ENCODE measurements around the gene RPS14.
A peak's percentile ranks its signal among the peaks of the same experiment; 100 is the strongest.
"Not testable (repeated sequence)": the region's sequence is repeated elsewhere in the genome, so short reads cannot be mapped to it uniquely, and the experiment has no call there.

The RPS14 gene

DNA sequence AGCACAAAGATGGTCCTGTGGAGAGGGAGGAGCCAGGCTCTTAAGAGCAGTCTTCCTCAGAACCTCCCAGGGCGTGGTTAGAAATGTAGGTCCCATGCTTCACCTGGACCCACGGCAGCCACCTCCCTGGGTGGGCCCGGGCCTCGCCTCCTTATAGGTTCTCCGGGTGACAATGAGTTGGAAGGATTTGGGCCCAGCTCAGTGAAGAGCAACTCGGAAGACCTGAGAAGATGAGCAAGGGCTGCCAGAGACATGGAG is 32.1 kb upstream of the RPS14 start:
- no peak for DNase-seq (ENCODE audit: low read depth in 3 of 3)

DNA sequence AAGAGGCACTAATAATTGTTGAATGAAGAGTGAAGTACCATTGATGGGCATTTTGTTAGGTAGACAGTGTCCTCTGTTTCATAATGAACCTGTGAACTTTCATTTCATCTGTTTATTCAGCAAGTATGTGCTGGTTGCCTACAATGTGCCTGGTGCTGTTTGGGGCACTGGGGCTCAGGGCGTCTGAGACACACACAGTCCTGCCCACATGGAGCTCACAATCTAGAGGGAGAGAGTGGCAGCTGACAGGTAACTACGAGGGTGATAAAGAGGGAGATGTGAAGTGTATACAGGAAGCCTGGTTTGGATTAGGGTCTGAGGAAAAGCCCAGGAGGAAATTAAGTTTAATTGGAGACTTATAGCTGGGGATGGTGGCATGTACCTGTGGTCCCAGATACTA is 29.9 kb upstream of the RPS14 start:
- no peak for DNase-seq (ENCODE audit: low read depth in 3 of 3)

DNA sequence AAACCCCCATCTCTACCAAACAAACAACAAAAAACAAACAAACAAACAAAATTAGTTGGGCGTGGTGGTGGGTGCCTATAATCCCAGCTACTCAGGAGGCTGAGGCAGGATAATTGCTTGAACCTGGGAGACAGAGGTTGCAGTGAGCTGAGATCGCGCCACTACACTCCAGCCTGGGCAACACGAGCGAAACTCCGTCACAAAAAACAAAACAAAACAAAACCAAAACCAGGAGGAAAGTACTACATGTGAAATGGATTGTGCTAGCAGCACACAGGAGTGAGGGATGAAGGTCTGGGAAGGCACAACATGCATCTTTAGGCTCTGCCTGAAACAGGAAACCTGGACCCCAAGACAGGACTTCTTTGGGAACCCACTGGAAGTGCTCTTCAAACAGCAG is 27.0 kb upstream of the RPS14 start:
- DNase-seq (ENCODE audit: low read depth in 3 of 3): not testable (repeated sequence)

DNA sequence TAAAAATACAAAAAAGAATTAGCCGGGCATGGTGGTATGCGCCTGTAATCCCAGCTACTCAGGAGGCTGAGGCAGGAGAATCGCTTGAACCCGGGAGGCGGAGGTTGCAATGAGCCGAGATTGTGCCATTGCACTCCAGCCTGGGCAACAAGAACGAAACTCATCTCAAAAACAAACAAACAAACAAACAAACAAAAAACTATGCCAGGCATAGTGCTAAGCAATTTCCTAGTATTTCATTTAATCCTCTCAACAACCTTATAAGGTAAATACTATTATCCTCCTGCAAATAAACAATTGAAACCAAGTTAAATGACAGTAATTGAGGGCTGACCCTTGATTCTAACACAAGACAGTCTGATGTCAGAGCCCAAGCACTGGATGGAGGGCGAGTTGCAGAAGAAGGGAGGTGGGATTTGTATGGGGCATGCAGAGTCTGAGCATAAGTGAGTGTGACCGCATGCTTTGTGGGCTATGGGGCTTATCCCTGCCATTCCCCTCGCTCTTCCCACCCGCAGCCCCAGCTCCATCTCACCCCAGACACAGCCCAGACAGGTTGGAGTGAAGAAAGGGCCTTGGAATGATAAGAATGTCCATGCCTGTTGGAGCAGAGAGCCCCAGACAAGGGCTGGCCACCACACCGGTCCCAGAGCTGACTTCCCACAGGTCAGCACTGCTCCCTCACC is 24.3 kb upstream of the RPS14 start:
- no peak for DNase-seq (ENCODE audit: low read depth in 3 of 3)

DNA sequence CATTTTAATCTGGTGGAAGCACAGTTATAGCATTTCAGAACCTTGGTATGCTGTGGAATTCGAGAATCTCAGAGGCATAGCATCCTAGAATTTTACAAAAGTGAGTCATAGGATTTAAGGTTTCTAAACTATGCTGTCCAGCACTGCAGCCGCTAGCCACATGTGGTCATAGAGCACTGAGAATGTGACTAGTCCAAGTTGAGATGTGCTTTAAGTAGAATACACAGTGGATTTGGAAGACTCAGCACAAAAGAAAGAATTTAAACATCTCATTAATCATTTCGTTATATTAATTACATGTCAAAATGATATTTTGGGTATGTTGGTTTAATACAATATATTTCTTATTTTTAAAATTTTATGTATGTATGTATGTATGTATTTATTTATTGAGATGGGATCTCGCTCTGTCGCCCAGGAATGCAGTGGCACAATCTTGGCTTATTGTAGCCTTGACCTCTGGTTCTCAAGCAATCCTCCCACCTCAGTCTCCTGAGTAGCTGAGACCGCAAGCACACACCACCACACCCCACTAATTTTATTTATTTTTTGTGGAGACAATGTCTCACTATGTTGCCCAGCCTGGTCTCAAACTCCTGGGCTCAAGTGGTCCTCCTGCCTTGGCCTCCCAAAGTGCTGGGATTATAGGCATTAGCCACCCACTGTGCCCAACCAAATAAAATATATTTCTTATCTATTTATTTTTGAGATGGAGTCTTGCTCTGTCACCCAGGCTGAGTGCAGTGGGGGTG is 20.4 kb upstream of the RPS14 start:
- DNase-seq (ENCODE audit: low read depth in 3 of 3): no peak

DNA sequence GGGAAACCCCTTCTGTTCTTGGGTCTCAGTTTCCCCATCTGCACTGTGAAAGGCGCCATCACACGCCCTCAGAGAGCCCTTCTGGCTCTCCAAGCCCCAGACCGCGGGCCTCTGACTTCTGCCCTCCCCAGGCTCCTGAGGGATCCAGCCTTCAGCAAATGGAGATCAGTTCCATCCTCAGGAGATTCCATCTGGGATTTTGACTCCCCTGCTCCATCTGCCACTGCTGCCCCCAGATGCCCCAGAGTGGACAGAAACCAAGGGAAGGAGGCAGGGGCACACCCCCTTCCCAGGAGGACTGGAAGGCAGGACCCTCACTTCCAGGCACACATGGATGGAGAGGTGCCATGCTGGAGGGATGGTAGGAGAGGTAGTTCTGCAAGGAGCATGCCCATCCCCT is 18.7 kb upstream of the RPS14 start:
- DNase-seq (ENCODE audit: low read depth in 3 of 3): no peak

DNA sequence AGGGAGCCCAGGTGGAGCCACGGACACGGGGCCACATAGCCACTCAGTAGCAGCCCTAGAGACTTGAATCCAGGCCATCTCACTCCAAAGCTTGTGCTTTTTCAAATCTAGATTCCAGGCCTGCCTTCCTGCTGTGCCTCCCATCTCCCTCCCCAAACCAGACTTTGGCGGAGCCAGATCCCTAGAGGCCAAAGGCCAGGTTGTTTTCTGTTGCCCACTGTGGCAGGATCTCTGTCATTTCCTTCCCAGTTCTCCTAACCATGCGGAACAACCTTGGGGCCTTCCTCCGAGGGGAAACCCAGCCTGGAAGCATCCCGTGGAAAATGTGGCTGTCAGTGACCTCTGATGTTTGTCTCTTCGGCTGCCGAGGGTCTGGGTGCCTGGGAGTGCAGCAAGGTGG is 16.4 kb upstream of the RPS14 start:
- no peak for DNase-seq (ENCODE audit: low read depth in 3 of 3)

DNA sequence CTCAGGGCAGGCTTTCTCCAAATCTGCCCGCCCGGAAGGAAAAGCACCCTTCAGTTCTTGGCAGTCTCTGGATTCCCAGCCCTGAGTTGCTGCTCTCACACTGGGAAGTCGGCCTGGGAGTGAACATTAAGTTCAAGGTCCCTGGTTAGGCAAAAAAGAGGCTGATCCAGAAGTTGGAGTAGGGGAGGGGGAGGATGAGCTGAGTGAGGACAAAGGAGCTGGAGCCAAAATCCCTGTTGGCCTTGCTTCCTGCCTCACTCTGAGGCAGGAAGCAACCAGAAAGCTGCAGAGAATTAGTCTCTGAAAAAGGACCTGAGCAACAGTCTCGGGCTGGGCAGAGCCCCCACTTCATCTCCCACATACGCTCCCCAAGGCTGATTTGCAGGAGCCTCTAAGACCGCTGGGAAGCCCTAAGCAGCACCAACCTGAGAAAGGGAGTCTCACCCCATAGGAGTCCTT is 15.0 kb upstream of the RPS14 start:
- no peak for DNase-seq (ENCODE audit: low read depth in 3 of 3)

DNA sequence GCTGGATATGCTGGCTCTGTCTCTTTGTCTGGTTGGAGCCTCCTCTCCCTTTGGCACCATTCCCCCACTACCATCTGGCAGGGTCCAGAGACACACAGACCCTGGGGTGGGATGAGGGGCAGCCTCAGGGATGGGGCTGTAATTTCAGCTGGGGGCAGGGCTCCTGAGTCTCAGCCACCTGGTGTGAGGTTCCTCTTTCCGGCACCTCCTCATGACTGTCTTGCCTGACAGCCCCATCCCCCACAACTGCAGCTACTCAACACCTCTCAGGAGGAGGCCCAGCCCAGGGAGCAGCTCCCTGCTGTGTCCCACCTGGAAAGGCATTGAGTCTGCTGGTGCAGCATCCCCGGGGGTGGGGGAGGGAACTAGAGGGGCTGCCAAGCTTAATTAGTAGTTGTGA is 11.7 kb upstream of the RPS14 start:
- no peak for DNase-seq (ENCODE audit: low read depth in 3 of 3)

DNA sequence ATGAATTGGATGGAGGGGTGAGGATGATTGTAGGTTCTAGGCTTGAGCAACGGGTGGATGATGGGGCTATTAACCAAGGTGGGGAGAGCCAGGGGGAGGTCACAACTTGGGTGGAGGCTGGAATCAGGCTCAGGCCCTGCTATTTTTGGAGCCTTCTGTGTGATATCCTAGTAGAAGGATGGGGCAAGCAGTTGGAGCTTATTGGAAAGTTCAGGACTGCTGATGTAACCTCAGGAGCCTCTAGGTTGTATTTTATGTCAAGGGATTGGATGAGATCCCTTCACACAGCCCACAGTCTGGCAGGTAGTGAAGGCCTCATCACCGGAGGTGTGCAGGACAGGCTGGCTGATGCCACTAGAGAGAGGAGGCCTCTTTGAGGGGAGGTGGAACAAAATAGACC is 11.2 kb upstream of the RPS14 start:
- DNase-seq (ENCODE audit: low read depth in 3 of 3): no peak

DNA sequence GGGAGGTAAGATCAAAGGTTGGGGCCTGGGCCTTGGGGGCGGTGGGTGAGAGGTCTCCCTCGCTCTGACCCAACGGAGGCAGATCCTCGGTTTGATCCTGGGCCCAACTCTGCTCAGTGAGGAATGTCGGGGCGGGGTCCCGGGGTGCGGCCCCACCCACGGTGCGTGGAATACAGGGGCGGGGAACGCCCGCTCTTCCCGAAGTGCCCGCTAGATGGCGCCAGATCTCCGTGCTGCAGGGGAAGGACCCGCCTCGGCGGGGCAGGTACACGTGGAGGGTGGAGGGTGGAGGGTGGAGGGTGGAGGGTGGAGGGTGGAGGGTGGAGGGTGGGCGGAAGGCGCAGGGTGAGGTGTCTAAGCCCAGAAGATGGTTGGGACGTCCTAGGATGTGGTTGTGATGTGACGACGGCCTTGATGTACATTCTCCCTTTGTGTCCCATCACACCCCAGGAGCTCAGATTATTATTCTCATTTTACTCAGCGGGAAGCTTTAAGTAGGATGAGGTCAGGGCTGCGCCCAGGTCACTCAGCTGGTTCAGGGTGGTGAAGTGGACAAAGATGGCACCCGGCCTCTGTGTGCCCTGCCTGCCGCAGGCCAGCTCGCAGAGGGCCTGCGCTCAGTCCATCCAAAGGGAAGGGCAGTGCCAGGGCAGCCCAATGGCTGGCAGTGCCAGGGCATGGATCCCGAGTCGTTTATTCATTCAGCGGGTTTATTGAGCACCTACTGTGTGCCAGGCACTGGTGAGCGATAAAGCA is 9.4 kb upstream of the RPS14 start:
- DNase-seq (ENCODE audit: low read depth in 3 of 3): peak; percentile 76 to 84 (median 78)

DNA sequence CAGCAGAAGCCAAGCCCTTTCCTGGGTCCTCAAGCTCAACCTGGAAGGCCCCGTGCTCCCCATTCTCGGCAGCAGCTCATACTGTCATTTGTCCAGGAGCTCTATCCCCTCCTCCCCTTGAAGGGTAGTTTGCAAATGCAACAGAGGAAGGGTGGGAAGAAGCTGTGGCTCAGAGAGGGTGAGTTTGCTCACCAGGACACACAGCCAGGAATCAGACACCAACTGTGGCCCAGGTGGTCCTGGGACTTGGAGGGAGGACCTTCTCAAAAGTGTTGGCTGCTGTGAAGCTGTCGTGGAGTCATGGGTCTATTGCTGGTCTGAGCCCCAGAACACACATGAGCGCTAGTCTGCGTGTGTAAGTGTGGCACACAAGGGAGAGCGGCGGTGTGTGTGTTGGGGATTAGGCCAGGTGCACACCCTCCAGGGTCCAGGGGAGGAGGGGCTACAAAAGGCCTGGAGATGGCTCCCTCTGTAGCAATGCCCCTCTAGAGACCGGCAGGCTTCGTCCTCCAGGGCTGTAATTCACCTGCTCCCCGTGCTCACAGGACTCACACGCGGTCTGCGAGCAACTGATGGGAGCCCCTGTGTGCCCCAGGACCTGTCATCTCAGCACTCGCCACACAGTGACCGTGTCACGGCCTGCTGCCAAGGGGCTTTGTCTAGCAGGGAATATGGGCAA is 8.2 kb upstream of the RPS14 start:
- DNase-seq (ENCODE audit: low read depth in 3 of 3): no peak

DNA sequence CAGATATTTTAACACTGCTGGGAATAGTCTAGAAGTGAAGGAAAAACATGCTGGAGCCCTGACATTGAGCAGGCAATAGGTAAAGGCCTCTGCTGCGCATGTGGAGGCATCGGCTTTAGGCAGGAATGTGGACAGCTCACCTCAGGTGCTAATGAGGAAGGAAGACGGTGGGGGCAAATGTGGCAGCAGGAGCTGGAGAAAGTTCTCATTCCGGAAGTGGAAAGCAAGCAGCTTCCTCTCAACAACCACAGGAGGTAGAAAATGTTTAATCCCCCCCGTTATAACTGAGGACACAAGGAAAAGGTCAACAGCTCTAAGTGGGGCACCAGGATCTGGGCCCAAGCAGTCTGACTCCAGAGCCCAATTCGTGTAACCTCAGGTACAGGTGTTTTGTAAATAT is 7.6 kb upstream of the RPS14 start:
- no peak for DNase-seq (ENCODE audit: low read depth in 3 of 3)

DNA sequence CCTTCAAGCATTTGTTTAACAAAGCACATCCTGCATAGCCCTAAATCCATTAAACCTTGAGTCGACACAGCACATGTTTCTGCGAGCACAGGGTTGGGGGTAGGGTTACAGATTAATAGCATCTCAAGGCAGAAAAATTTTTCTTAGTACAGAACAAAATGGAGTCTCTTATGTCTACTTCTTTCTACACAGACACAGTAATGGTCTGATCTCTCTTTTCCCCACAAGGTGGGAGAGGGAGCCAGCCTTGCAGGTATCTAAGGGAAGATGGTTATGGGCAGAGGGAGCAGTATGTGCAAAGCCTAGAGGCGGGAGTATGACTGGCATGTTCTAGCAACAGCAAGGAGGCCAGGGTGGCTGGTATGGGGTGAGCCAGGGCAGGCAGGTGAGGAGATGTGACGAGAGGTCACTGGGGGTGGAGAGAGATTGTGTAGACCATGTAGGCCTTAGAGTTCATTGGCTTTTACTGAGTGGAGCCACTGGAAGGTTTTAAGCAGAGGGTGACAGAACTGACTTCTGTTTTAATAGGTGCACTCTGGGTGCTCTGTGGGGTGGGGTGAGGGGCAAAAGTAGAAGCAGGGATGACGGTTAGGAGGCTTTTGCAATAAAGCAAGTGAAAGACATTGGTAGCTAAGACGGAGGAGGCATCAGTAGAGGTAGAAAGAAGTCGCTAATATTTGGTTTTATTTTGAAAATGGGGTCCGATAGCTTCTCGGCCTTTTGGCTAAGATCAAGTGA is 5.1 kb upstream of the RPS14 start:
- DNase-seq (ENCODE audit: low read depth in 3 of 3): no peak

DNA sequence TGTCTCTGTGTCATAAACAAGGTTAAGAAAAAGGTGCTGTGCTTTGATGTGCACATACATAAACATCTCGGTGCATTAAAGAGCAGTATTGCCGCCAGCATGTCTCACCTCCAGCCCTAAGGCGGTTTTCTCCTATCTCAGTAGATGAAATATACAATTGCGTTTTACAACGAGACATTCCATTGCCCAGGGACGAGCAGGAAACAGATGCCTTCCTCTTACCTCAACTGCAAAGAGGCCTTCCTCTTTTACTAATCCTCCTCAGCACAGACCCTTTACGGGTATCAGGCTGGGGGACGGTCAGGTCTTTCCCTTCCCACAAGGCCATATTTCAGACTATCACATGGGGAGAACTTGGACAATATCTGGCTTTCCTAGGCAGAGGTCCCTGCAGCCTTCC is 4.5 kb upstream of the RPS14 start:
- DNase-seq (ENCODE audit: low read depth in 3 of 3): not testable (repeated sequence)

DNA sequence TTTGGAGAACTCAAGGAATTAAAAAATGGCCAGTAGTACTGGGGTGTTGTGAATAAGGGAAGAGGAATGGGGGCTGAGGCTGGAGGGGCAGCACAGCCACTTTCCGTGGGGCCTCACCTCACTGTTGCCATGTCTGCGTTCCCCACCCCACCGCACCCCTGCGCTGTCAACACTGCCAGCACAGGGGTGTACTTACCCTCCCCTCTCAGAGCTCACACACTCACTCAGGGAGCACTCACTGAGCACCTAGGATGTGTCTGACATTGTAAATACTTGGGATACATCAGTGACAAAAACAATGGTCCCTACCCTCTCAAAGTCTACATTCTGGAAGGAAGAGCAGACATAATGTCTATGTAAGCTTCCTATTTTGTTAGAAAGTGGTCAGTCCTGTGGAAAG is 3.4 kb upstream of the RPS14 start:
- DNase-seq (ENCODE audit: low read depth in 3 of 3): no peak

DNA sequence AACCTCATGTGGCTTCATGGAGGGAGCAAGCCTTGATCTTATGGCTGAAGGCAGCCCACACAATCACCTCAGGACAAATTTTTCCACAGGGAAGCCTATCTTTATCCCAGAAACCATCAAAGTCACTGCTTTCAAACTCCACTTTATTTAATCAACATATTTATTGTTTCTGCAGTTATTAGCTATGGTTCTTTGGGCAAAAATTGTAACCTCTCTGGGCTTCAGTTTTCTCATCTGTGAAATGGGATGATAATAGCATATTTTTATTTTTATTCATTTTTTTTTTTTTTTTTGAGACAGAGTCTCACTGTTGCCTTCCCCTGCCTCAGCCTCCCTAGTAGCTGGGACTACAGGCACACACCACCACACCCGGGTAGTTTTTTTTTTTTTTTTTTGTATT is 2.1 kb upstream of the RPS14 start:
- no peak for DNase-seq (ENCODE audit: low read depth in 3 of 3)

DNA sequence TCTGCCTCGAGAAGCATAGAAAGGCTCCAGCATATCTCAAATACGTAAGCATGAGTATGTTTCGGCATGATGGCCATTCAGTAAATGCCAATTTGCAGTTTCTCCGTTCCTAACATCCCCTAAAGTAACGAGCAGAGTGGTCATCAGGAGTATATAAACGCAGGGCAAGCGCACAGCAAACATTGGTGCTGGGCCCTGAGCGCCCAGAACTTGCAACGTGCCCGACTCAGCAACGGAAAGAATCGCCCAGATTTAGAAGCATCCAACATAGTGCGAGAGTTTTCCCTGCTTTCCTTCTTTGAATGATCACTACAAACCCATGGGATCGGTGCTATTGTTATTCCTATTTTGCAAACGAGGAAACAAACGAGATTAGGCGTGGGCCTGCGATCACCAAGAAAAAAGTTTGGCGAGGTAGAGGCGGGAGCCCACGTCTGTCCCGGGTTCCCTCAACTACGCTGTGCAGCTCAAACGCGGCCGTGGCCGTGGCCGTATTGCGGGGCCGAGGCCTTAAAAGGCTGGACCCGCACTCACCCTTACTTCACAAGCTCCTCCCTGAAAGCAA is 505 bp downstream of the RPS14 start:
- DNase-seq (ENCODE audit: low read depth in 3 of 3): no peak

DNA sequence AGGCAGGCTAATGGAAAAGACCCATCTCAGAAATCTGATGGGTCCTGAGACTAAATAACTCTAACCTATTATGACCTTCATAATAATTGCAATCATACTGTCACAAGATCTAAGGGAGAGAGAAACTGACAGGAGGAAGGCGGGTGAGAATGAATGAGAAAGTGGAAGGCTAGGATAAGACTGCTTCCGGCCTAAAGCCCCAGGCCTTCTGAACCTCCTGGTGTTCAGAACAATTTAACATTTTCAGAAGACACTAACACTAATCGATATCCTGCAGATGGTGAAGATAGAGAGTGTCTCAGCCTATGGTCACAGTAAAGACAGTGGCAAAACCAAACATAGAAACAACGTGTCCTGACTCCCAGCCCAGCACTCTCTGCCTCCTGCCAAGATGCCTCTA is 1.2 kb downstream of the RPS14 start:
- DNase-seq (ENCODE audit: low read depth in 3 of 3): no peak

DNA sequence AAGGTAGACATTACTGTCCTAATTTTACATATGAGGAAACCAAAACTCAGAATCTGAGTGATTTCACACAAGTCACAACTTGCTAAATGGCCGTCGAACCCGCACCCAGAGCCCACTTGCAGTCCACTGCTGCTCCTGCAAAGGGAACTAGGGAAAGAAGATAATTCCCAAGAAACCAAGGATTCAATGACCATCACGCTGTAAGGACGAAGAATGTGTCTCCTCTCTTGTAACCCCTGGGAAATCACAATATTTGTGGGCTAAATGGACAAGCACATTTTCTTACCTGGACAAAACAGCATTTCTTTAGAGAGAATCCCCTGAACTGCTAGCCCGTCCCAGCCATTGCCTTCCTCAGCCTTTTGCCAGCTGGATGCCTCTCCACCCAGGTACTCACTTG is 2.4 kb downstream of the RPS14 start:
- DNase-seq (ENCODE audit: low read depth in 3 of 3): no peak

DNA sequence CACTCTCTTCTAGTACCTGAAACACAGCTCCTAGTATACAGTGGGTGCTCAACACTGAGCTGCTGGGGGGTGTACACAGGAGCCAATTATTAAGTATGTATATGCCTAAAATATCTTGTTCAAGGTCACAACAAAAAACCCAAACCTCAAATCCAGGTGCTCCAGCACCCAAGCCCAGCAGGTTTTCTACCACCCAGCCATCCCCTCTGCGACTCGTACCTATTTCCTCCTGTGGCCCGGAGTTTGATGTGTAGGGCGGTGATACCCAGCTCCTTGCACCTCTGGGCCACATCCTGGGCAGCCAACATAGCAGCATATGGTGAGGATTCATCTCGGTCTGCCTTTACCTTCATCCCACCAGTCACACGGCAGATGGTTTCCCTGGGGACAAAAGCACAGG is 3.0 kb downstream of the RPS14 start:
- no peak for DNase-seq (ENCODE audit: low read depth in 3 of 3)

DNA sequence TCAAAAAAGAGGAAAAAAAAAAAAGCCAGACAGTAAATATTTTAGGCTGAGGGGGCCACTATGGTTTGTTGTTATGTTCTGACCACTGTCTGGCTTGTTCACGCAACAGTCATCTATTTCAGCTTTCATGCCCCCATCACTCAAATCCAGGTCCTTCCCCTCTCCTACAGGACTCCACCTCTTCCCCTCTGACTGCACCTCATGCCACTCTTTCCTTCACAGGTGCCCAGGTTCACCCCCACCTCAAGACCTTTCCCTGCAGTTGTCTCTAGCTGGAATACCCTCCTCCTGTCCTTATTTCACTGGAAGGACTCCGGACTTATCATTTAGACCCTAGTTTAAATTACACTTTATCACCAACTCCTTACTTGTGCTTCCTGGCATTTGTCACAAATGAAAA is 3.5 kb downstream of the RPS14 start:
- DNase-seq (ENCODE audit: low read depth in 3 of 3): no peak

All from stimulated activated CD4-positive, alpha-beta T cell treated with anti-CD3 and anti-CD28 coated beads, TNF-alpha, amount 100 ng/mL, for 24 hours (primary cell).